Glutamatergic neuron (in vitro differentiated cells): ENCODE data around the gene HOXB9. TPM values are rescaled to one million over a fixed set of nuclear protein-coding genes. Genes with fewer than 3 reads are reported as not detected.

Experiments used
- DNase-seq: peaks from one replicate; pipeline ENCODE4 v3.0.0; 2022
- H3K27ac Mint-ChIP-seq: one replicate; pipeline ENCODE4 v1.8.0; 2020; ENCODE audit warnings: mild to moderate bottlenecking, mixed read lengths, inconsistent platforms; ENCODE audit not compliant: unreplicated experiment
- H3K27me3 Mint-ChIP-seq: one replicate; pipeline ENCODE4 v1.8.0; 2020; ENCODE audit warnings: mild to moderate bottlenecking, moderate library complexity, mixed read lengths, inconsistent platforms; ENCODE audit not compliant: unreplicated experiment
- H3K36me3 Mint-ChIP-seq: one replicate; pipeline ENCODE4 v1.8.0; 2020; ENCODE audit warnings: mild to moderate bottlenecking, mixed read lengths, inconsistent platforms; ENCODE audit not compliant: unreplicated experiment
- H3K4me1 Mint-ChIP-seq: one replicate; pipeline ENCODE4 v1.8.0; 2020; ENCODE audit warnings: mild to moderate bottlenecking, low read depth, mixed read lengths, inconsistent platforms; ENCODE audit not compliant: unreplicated experiment
- H3K4me3 Mint-ChIP-seq: one replicate; pipeline ENCODE4 v1.8.0; 2020; ENCODE audit warnings: mild to moderate bottlenecking, mixed read lengths, inconsistent platforms; ENCODE audit not compliant: unreplicated experiment
- H3K9me3 Mint-ChIP-seq: one replicate; pipeline ENCODE4 v1.8.0; 2020; ENCODE audit warnings: mild to moderate bottlenecking, moderate library complexity, mixed read lengths, inconsistent platforms; ENCODE audit not compliant: unreplicated experiment
- CTCF ChIP-seq: fragments of 200-600 bp; sonication (generic); IDR thresholded peaks from one replicate; pipeline ENCODE4 v1.5.0; 2021; ENCODE audit not compliant: partially characterized antibody, unreplicated experiment
- total RNA-seq: library from RNA; stranded (reverse); fragmentation: NEBNext Ultra II Directional; extraction: Animal tissue kit (Norgen Biotek cat#: 25700); gene quantifications from one replicate; pipeline ENCODE4 v1.2.1, GENCODE V29; 2021; ENCODE audit not compliant: unreplicated experiment

The HOXB9 gene
- total RNA-seq, 1 donor from 2014 or later: not detected

DNA sequence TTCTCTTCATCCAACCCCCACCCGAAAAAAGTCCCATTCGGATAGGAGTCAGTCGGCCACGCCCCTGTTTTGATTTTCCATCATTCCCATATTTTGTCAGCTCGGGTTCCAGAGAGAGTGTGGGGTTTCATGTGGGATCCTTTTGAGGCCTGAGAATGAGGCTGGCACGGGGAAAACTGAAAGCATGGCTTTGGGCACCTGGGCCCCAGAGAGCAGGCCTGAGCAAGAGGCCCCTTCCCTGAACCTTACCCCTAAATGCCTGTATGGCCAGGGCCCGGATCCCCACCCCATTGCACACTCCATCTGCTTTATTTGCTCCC lies 43.4 kb downstream of the HOXB9 start:
- Mint-ChIP-seq H3K4me3 (no peak overlapping the region), H3K9me3 (peaks cover 17% of the 10 kb centered on the region), H3K27ac (no peak overlapping the region), H3K4me1 (peaks cover 9% of the 10 kb centered on the region), H3K36me3 (peaks cover 3% of the 10 kb centered on the region), H3K27me3 (peaks cover 69% of the 10 kb centered on the region)
- no peak for DNase-seq
- TF ChIP-seq CTCF: no peak

GRCh38 chr17:48579760-48580554 lies 46.2 kb downstream of the HOXB9 start:
- no peaks in the 10 kb centered on the region for H3K4me1 Mint-ChIP-seq
- H3K27ac Mint-ChIP-seq: no peak overlapping the region
- TF ChIP-seq CTCF: no peak
- peaks cover 57% of the 10 kb centered on the region for H3K27me3 Mint-ChIP-seq
- no peaks in the 10 kb centered on the region for H3K36me3 Mint-ChIP-seq
- H3K4me3 Mint-ChIP-seq: no peak overlapping the region
- peaks cover 21% of the 10 kb centered on the region for H3K9me3 Mint-ChIP-seq
- no peak for DNase-seq

- Mint-ChIP-seq H3K27me3 (peaks cover 58% of the 10 kb centered on the region), H3K4me3 (no peak overlapping the region), H3K4me1 (no peaks in the 10 kb centered on the region), H3K36me3 (no peaks in the 10 kb centered on the region), H3K9me3 (peaks cover 21% of the 10 kb centered on the region), H3K27ac (no peak overlapping the region)
- no peak for TF ChIP-seq CTCF
- no peak for DNase-seq
These were observed 46.7 kb downstream of the HOXB9 start for GRCh38 chr17:48579471-48579759.

DNA sequence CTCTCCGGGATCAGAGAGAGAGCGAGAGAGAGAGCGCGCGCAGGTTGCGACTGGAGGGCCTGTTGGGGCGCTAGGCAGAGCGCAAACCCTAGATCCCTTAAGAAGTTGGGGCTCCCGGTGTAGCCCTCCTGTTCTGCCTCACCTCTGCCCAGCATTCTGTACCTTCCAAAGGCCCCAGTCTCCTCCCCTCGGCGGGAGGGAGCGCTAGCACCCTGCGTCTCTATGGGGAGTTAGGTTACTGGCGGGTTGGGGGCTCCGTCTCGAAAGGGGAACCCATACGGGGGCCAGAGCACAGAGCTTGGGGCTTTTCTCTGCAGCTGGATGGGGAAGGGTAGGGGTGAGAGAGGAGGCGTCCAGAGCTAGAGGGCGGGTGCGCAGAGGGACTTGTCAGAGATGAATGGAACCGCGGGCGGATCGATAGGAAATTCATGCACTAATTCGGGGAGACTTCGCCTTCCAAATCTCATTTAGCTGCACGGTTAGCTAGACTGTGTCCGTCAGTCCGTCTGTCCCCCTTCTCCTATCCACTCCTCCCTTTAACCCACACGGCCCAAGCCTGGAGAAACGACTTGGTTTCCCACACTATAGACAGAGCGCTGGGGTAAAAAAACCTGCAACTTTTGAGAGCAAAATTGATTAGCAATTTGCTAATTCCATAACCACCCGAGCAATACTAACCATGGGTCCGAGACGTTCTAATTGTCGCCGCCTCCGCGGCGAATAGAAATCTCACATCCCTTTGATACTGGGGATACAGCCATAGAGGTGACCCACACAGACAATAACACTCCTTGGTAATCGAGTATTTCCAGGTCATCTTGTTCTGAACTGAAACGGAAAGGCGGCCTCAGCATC lies 47.3 kb downstream of the HOXB9 start:
- H3K27me3 Mint-ChIP-seq: peaks cover 57% of the 10 kb centered on the region
- TF ChIP-seq CTCF: no peak
- H3K4me1 Mint-ChIP-seq: no peaks in the 10 kb centered on the region
- H3K9me3 Mint-ChIP-seq: peaks cover 21% of the 10 kb centered on the region
- peak overlapping the region; percentile 15 for H3K4me3 Mint-ChIP-seq
- H3K27ac Mint-ChIP-seq: no peak overlapping the region
- DNase-seq: no peak
- H3K36me3 Mint-ChIP-seq: no peaks in the 10 kb centered on the region
